ENCODE results near the gene FAM53A.
A peak's percentile ranks its signal among the peaks of the same experiment; 100 is the strongest.
"Not testable (repeated sequence)": the region's sequence is repeated elsewhere in the genome, so short reads cannot be mapped to it uniquely, and the experiment has no call there.

Gene FAM53A

GRCh38 chr4:1640716-1641503 is 43.2 kb downstream of the FAM53A start:
- not testable (repeated sequence) for DNase-seq (ENCODE audit: low read depth in 2 of 2)

GRCh38 chr4:1640190-1640589 is 43.9 kb downstream of the FAM53A start:
- DNase-seq (ENCODE audit: low read depth in 2 of 2): no peak

GRCh38 chr4:1639299-1639868 is 44.7 kb downstream of the FAM53A start:
- no peak for DNase-seq (ENCODE audit: low read depth in 2 of 2)

GRCh38 chr4:1638873-1639272 is 45.2 kb downstream of the FAM53A start:
- no peak for DNase-seq (ENCODE audit: low read depth in 2 of 2)

GRCh38 chr4:1638272-1638598 is 45.9 kb downstream of the FAM53A start:
- DNase-seq (ENCODE audit: low read depth in 2 of 2): no peak

- DNase-seq (ENCODE audit: low read depth in 2 of 2): no peak
Measured at GRCh38 chr4:1637580-1638271, 46.4 kb downstream of the FAM53A start.

GRCh38 chr4:1636490-1637211 is 47.5 kb downstream of the FAM53A start:
- DNase-seq (ENCODE audit: low read depth in 2 of 2): no peak

GRCh38 chr4:1635464-1635863 is 48.6 kb downstream of the FAM53A start:
- no peak for DNase-seq (ENCODE audit: low read depth in 2 of 2)

- no peak for DNase-seq (ENCODE audit: low read depth in 2 of 2)
Measured at GRCh38 chr4:1633993-1634392, 50.1 kb downstream of the FAM53A start.

GRCh38 chr4:1632109-1633104 is 51.7 kb downstream of the FAM53A start:
- no peak for DNase-seq (ENCODE audit: low read depth in 2 of 2)

- DNase-seq (ENCODE audit: low read depth in 2 of 2): no peak
Measured at GRCh38 chr4:1631136-1631535, 53.0 kb downstream of the FAM53A start.

- no peak for DNase-seq (ENCODE audit: low read depth in 2 of 2)
Measured at GRCh38 chr4:1630266-1630665, 53.8 kb downstream of the FAM53A start.

GRCh38 chr4:1629699-1630083 is 54.4 kb downstream of the FAM53A start:
- DNase-seq (ENCODE audit: low read depth in 2 of 2): no peak

GRCh38 chr4:1628892-1629698 is 55.0 kb downstream of the FAM53A start:
- peak; percentile 18 to 26 for DNase-seq (ENCODE audit: low read depth in 2 of 2)

GRCh38 chr4:1627417-1628313 is 56.4 kb downstream of the FAM53A start:
- DNase-seq (ENCODE audit: low read depth in 2 of 2): no peak

GRCh38 chr4:1626941-1627340 is 57.2 kb downstream of the FAM53A start:
- DNase-seq (ENCODE audit: low read depth in 2 of 2): no peak

- no peak for DNase-seq (ENCODE audit: low read depth in 2 of 2)
Measured at GRCh38 chr4:1626151-1626550, 58.0 kb downstream of the FAM53A start.

GRCh38 chr4:1625600-1626138 is 58.4 kb downstream of the FAM53A start:
- DNase-seq (ENCODE audit: low read depth in 2 of 2): no peak

- no peak for DNase-seq (ENCODE audit: low read depth in 2 of 2)
Measured at GRCh38 chr4:1624519-1624910, 59.6 kb downstream of the FAM53A start.

All from stimulated activated CD8-positive, alpha-beta memory T cell treated with anti-CD3 and anti-CD28 coated beads, Interleukin-15, amount 100 ng/mL, for 48 hours (primary cell).